ENCODE data around the gene NCOA6. TPM values are rescaled to one million over a fixed set of nuclear protein-coding genes. Genes with fewer than 3 reads are reported as not detected.
"Not testable (repeated sequence)": the region's sequence is repeated elsewhere in the genome, so short reads cannot be mapped to it uniquely, and the experiment has no call there.

The NCOA6 gene
- total RNA-seq, 1 donor from 2014 or later, result 16.0 TPM

- intact Hi-C loops (cut with DNase I), result no loop called here
- no peak for DNase-seq (ENCODE audit: missing footprints)
Measured at GRCh38 chr20:34842143-34842542, 16.7 kb upstream of the NCOA6 start.

GRCh38 chr20:34834459-34834893 lies 9.0 kb upstream of the NCOA6 start:
- intact Hi-C loops (cut with DNase I), result loop anchor here (10.0 kb wide), 1 partner anchor 440 kb away; the partner anchor contains the start of gene MMP24OS
- no peak for ATAC-seq
- no peak for DNase-seq (ENCODE audit: missing footprints)

More at GRCh38 chr20:34842143-34842542, 16.7 kb upstream of the NCOA6 start:
- ATAC-seq, result no peak

GRCh38 chr20:34831936-34832335 lies 6.5 kb upstream of the NCOA6 start:
- no peak for DNase-seq (ENCODE audit: missing footprints)
- no peak for ATAC-seq
- intact Hi-C loops (cut with DNase I), result loop anchor here (10.0 kb wide), 1 partner anchor 443 kb away; the partner anchor contains the start of gene MMP24OS

- no peak for ATAC-seq
- intact Hi-C loops (cut with DNase I), result no loop called here
- DNase-seq (ENCODE audit: missing footprints), result no peak
Measured at GRCh38 chr20:34829191-34829590, 3.7 kb upstream of the NCOA6 start.

GRCh38 chr20:34824806-34825529 lies 483 bp downstream of the NCOA6 start:
- DNase-seq (ENCODE audit: missing footprints), result peak; percentile 83
- intact Hi-C loops (cut with DNase I), result no loop called here
- ATAC-seq, result peak; percentile 74

- intact Hi-C loops (cut with DNase I), result no loop called here
- ATAC-seq, result peak; percentile 56
Measured at GRCh38 chr20:34824452-34824805, 1.0 kb downstream of the NCOA6 start.

GRCh38 chr20:34824026-34824425 lies 1.4 kb downstream of the NCOA6 start:
- ATAC-seq, result no peak
- intact Hi-C loops (cut with DNase I), result no loop called here
- DNase-seq (ENCODE audit: missing footprints), result no peak

More at GRCh38 chr20:34824452-34824805, 1.0 kb downstream of the NCOA6 start:
- DNase-seq (ENCODE audit: missing footprints), result no peak

- ATAC-seq, result no peak
- intact Hi-C loops (cut with DNase I), result no loop called here
- no peak for DNase-seq (ENCODE audit: missing footprints)
Measured at GRCh38 chr20:34820805-34821578, 4.5 kb downstream of the NCOA6 start.

GRCh38 chr20:34817801-34818200 lies 7.7 kb downstream of the NCOA6 start:
- ATAC-seq, result no peak
- DNase-seq (ENCODE audit: missing footprints), result no peak
- intact Hi-C loops (cut with DNase I), result no loop called here

- intact Hi-C loops (cut with DNase I), result no loop called here
- DNase-seq (ENCODE audit: missing footprints) (no peak), ATAC-seq (no peak)
Measured at GRCh38 chr20:34817072-34817471, 8.4 kb downstream of the NCOA6 start.

- intact Hi-C loops (cut with DNase I), result no loop called here
- ATAC-seq (no peak), DNase-seq (ENCODE audit: missing footprints) (no peak)
Measured at GRCh38 chr20:34815636-34816035, 9.8 kb downstream of the NCOA6 start.

GRCh38 chr20:34808583-34808982 lies 16.9 kb downstream of the NCOA6 start:
- intact Hi-C loops (cut with DNase I), result no loop called here
- no peak for ATAC-seq
- no peak for DNase-seq (ENCODE audit: missing footprints)

GRCh38 chr20:34807944-34808465 lies 17.4 kb downstream of the NCOA6 start:
- ATAC-seq; intact Hi-C loops (cut with DNase I): not testable (repeated sequence)

GRCh38 chr20:34806255-34806654 lies 19.2 kb downstream of the NCOA6 start:
- ATAC-seq, result no peak
- intact Hi-C loops (cut with DNase I), result no loop called here
- no peak for DNase-seq (ENCODE audit: missing footprints)

More at GRCh38 chr20:34807944-34808465, 17.4 kb downstream of the NCOA6 start:
- not testable (repeated sequence) for DNase-seq (ENCODE audit: missing footprints)

- intact Hi-C loops (cut with DNase I), result no loop called here
- ATAC-seq (no peak), DNase-seq (ENCODE audit: missing footprints) (no peak)
Measured at GRCh38 chr20:34798871-34799270, 26.6 kb downstream of the NCOA6 start.

GRCh38 chr20:34798328-34798727 lies 27.1 kb downstream of the NCOA6 start:
- intact Hi-C loops (cut with DNase I), result no loop called here
- ATAC-seq (no peak), DNase-seq (ENCODE audit: missing footprints) (no peak)

- no peak for ATAC-seq
- intact Hi-C loops (cut with DNase I), result no loop called here
- no peak for DNase-seq (ENCODE audit: missing footprints)
Measured at GRCh38 chr20:34797012-34797995, 28.1 kb downstream of the NCOA6 start.

GRCh38 chr20:34794006-34794585 lies 31.4 kb downstream of the NCOA6 start:
- ATAC-seq (no peak), DNase-seq (ENCODE audit: missing footprints) (no peak)
- intact Hi-C loops (cut with DNase I), result no loop called here

All from Right ventricle myocardium inferior (tissue), 1 donor.